GM19240 (cell line): ENCODE data around the gene DRD3.
A peak's percentile ranks its signal among the peaks of the same experiment; 100 is the strongest.

ENCODE experiments used
- DNase-seq: peaks from one replicate; pipeline ENCODE4 v3.0.0; 2011; ENCODE audit warnings: low spot score; ENCODE audit not compliant: insufficient read length

DRD3 gene

DNA sequence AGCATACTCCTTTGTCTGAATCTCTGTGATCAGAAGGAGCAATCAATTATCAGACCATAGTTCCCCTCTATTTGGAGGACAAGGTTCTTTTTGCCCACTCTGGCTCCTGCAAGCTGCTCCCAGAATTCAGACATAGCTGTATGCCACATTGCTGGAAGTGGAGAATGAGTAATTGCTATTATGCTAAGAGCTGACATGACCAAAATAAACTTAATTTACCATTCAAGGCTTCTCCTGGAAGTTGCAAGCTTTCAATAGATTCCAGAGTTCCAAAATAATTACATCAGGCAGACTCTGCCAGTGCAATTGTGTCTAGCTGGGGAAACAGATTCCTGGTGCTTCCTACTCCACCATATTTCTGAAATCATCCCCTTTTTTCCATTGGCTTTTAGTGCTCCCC lies 7.6 kb upstream of the DRD3 start:
- DNase-seq: no peak

DNA sequence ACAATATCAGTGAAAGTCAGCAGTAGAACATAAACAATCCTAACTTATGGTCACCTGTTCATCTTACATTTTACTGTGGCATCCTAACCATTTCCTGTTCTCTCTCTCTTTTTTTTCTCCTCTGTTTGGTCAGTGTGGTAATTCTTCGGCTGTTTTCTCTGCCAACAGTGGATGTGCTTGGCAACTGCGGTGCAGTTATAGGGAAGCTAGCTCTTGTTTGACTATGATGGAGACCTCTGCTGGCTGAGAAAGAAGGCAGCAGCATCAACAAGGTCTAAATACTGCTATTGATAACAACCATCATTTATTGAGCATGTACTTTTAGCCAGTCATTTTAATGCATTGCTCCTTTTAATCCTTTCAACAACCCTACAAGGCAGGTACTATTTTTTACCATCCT lies 723 bp upstream of the DRD3 start:
- no peak for DNase-seq

GRCh38 chr3:114176890-114177289 lies 2.0 kb downstream of the DRD3 start:
- DNase-seq: no peak

DNA sequence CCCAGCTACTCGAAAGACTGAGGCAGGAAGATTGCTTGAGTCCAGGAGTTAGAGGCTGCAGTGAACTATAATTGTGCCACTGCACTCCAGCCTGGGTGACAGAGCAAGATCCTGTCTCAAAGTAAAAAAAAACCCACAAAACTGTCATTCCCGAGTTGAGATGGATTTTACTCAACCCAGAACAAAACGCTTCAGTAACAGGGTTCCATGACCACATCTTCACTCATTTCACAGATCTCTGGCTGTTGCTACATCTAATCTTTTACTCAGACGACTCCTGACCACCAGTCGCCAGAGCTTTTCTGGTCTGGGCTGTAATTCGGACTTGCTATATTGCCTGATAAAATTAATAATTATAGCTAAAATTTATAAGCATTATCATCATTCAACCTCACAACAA lies 2.4 kb downstream of the DRD3 start:
- DNase-seq: no peak

DNA sequence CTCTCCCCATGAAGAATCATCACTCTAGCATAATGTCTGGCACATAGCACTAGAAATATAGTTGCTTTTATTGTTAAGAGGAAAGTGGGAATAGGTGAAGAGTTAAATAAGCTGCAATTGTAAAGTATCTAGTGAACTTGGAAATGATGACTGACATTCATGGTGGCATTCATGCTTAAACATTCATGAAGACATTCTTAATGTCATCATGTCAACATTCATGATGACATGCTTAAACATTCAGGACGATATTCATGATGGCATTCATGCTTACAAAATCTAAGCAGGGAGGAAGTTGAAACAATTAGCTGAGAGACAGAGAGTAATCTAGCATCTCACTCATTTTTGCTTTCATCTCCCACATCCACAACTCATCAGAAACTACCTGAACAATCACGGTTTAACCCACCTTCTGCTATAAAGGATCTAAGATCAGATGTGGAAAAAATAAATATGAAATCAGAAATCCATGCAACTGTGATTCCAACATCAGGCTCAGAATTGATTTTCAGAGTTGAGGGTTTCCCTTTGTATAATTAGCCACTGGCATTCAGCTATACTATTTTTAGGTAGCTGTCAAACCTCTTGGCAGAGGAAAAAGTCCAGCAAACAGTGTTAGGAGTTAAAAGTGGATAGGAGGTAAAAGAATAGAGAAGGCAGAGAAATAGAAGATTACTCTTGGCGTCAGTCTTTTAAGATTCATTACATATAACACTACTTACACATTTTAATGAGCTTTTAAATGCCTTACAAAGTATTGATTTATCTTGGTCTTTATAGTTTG lies 3.5 kb downstream of the DRD3 start:
- no peak for DNase-seq

GRCh38 chr3:114171677-114172076 lies 7.2 kb downstream of the DRD3 start:
- no peak for DNase-seq

DNA sequence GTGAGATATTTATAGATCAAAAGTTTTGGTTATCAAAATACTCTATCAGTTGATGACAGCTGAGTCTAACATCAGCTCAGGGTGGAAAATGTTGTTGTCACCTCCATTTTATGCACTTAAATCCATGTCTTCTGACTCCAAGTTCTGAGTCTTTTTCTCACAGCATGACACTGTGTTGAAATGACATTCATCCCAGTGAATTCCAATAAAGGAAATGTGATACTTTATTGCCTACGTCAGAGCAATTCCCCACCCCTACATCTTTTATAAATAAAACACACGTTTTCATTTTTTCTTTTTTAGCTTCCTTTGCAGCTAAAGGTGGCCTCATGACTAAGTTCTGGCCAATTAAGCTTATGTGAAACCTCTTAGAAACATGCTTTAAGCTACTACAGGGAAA lies 10.7 kb downstream of the DRD3 start:
- no peak for DNase-seq

DNA sequence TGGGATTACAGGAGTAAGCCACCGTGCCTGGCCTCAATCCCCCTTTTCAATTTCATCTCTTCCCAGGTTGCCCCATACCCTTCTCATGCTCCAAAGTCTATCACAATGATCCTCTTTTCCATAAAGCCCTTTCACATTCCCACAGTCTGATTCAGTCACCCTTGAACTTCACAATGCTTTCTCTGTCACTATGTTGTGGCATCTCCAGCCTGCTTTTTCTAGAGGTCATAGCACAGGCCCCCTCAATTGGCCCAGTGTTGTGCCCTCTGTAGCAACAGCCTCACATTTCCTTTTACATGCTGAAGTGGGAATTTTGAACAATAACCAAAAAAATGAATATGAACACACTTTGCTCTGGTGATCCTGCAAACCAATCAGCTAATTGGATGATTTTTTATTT lies 21.5 kb downstream of the DRD3 start:
- DNase-seq: no peak

- no peak for DNase-seq
These were observed 23.5 kb downstream of the DRD3 start for GRCh38 chr3:114155370-114155821.

DNA sequence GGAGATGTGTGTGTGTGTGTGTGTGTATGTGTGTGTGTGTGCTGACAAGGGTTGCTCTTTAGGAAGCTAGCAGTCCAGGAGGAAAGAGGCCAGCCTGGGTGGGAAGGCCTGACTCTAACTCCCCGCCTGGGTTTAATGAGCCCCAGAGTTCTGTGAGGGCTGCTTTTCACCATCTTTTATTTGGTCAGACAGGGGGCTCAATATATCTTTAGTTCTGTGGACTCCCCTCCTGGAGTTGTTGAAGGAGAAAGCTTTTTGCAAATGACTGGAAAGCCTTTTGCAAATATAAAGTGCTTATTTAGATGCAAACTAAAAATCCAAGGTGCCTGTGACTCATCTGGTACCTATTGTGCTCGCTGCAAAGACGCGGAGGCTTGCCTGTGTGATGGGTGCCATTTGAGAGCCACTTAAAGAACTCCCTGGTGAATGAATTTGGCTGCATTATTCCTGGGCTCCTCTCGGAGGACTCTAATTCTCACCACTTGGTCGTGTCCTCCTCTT lies 24.5 kb downstream of the DRD3 start:
- no peak for DNase-seq

GRCh38 chr3:114152519-114153151 lies 26.2 kb downstream of the DRD3 start:
- DNase-seq: peak; percentile 58

DNA sequence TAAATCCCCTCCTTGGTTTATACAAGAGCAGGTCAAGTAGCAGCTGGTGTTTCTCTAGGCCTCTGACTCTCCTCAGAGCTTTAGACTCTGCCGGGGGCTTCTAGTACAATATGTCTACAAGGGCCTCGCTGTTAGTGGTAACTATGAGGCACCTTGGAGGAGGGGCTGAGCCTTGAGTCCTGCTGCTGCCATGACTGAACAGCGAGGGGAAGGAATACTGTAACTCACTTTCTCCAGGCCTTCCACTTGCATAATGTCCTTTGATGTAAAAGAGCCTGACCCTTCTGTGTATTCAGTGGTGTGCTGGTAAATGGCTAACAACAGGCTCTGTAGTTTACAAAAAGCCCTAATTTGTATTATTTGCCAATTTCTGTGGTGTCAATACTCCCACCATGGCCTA lies 27.8 kb downstream of the DRD3 start:
- DNase-seq: no peak

- no peak for DNase-seq
These were observed 31.6 kb downstream of the DRD3 start for GRCh38 chr3:114147251-114147650.

- DNase-seq: no peak
These were observed 33.8 kb downstream of the DRD3 start for GRCh38 chr3:114144909-114145688.

DNA sequence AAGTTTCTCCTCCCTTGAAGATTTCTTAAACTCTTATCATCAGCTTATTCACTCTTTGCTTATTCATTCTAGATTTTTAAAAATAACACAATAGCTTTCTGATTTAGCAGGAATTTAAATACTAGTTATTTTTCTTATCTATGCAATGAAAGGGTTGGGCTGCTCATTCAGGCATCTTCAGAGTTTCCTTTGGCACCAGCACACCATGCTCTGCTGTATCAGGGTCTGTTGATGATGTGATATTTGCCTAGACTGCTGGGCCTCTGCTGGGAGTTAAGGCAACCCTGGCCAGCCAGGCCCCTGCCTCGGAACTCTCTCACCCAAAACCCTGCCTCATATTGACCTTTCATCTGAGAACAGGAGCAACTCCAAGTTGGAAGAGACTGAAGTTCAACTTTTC lies 35.0 kb downstream of the DRD3 start:
- DNase-seq: no peak

DNA sequence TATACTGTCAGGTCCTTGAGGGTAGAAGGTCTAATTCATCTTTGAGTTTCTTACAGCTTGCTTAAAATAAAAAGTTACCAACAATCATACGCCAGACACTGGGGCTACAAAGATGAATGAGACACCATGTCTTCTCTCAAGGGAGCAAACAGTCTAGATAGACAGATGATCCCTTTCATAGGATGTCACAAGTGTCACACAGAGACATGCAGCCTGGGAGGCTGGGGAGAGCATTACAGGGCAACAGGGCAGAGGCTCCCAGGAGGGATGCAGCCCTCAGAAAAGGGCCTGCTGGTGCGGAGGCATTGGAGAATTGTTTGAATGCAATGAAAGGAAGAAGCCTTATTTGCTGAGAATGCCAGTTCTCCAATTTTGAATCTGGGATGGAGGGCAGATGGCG lies 39.0 kb downstream of the DRD3 start:
- no peak for DNase-seq

- no peak for DNase-seq
These were observed 44.9 kb downstream of the DRD3 start for GRCh38 chr3:114133947-114134346.

- no peak for DNase-seq
These were observed 46.4 kb downstream of the DRD3 start for GRCh38 chr3:114132500-114132899.

DNA sequence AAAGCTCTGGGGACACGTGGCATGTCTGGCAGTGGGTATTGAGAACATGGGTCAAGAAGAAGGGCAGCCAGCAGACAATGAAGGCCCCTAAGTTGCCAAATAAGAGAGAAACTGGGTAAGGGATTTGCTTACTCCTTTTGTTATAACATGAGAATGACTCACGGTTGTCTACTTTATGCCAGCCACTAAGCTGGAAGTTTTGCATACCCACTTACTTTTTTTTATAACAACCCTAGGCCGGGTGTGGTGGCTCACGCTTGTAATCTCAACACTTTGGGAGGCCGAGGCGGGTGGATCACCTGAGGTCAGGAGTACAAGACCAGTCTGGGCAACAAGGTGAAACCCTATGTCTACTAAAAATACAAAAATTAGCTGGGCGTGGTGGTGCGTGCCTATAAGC lies 50.0 kb downstream of the DRD3 start:
- no peak for DNase-seq

GRCh38 chr3:114128231-114128630 lies 50.6 kb downstream of the DRD3 start:
- DNase-seq: no peak

DNA sequence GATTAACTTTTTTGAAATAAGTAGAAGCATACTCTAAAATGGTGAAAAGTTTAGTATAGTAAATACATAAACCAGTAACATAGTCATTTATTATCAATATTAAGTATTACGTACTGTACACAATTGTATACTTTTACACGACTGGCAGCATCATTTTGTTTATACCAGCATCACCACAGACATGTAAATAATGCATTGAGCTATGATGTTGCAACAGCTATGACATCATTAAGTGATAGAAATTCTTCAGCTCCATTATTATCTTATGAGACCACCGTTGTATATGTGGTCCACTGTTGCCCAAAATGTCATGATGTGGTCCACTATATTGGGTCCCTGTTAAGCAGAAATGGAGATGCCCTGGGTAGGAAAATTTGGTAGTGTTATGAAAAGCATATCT lies 51.3 kb downstream of the DRD3 start:
- no peak for DNase-seq

- no peak for DNase-seq
These were observed 52.4 kb downstream of the DRD3 start for GRCh38 chr3:114126461-114126860.
